ENCODE data around the gene ANP32B.
"Not testable (repeated sequence)": the region's sequence is repeated elsewhere in the genome, so short reads cannot be mapped to it uniquely, and the experiment has no call there.

ANP32B gene

GRCh38 chr9:97964901-97965300, 18.2 kb upstream of the ANP32B start:
- DNase-seq = no peak

- DNase-seq = no peak
These were observed 16.6 kb upstream of the ANP32B start for GRCh38 chr9:97966493-97966892.

- no peak for DNase-seq
These were observed 14.1 kb upstream of the ANP32B start for GRCh38 chr9:97969014-97969413.

- DNase-seq = no peak
These were observed 13.0 kb upstream of the ANP32B start for GRCh38 chr9:97970165-97970564.

GRCh38 chr9:97972753-97973152, 10.4 kb upstream of the ANP32B start:
- DNase-seq = no peak

GRCh38 chr9:97975376-97975775, 7.8 kb upstream of the ANP32B start:
- no peak for DNase-seq

GRCh38 chr9:97976633-97977032, 6.5 kb upstream of the ANP32B start:
- DNase-seq = not testable (repeated sequence)

GRCh38 chr9:97978371-97979130, 4.6 kb upstream of the ANP32B start:
- DNase-seq = no peak

GRCh38 chr9:97979788-97980478, 3.2 kb upstream of the ANP32B start:
- no peak for DNase-seq

GRCh38 chr9:97980479-97980803, 2.7 kb upstream of the ANP32B start:
- DNase-seq = no peak

GRCh38 chr9:97980918-97981845, 2.0 kb upstream of the ANP32B start:
- DNase-seq = no peak

GRCh38 chr9:97981846-97982682, 1.1 kb upstream of the ANP32B start:
- DNase-seq = no peak

GRCh38 chr9:97983589-97984187, 547 bp downstream of the ANP32B start:
- peak; percentile 55 for DNase-seq

GRCh38 chr9:97984188-97985057, 1.3 kb downstream of the ANP32B start:
- DNase-seq = peak; percentile 85

GRCh38 chr9:97985058-97985861, 2.1 kb downstream of the ANP32B start:
- no peak for DNase-seq

GRCh38 chr9:97987487-97987886, 4.3 kb downstream of the ANP32B start:
- no peak for DNase-seq

- no peak for DNase-seq
These were observed 7.1 kb downstream of the ANP32B start for GRCh38 chr9:97990259-97990658.

- DNase-seq = no peak
These were observed 8.7 kb downstream of the ANP32B start for GRCh38 chr9:97991818-97992217.

GRCh38 chr9:97992219-97992618, 9.1 kb downstream of the ANP32B start:
- DNase-seq = no peak

- peak; percentile 34 for DNase-seq
These were observed 9.9 kb downstream of the ANP32B start for GRCh38 chr9:97993000-97993399.
